Fibroblast of peridontal ligament (primary cell): ENCODE measurements around the gene PRR18.

Experiments used
- DNase-seq: peaks from one replicate; pipeline ENCODE4 v3.0.0-alpha.2; 2010; ENCODE audit errors: extremely low read depth

PRR18 gene

DNA sequence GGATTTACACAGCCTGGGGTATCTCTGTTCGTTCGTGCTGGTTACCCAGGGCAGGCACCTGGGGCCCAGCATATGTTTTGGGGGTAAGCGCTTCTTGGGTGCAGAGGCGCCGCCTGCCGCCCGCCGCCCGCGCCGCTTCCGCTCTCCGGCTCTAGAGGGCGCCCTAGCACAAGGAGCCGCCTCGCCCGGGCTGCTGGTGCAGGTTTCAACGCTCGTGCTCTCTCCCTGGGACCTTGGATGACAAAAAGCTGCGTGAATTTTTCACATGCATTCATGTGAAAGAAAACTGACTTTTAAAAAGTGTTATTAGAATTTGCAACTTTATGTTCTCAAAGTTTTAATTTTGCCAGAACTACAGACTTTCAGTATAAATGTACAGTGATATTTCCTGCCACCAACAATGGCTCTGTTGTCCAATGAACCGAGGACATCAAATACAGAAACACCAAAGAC is 32.5 kb downstream of the PRR18 start:
- DNase-seq = peak; percentile 45

DNA sequence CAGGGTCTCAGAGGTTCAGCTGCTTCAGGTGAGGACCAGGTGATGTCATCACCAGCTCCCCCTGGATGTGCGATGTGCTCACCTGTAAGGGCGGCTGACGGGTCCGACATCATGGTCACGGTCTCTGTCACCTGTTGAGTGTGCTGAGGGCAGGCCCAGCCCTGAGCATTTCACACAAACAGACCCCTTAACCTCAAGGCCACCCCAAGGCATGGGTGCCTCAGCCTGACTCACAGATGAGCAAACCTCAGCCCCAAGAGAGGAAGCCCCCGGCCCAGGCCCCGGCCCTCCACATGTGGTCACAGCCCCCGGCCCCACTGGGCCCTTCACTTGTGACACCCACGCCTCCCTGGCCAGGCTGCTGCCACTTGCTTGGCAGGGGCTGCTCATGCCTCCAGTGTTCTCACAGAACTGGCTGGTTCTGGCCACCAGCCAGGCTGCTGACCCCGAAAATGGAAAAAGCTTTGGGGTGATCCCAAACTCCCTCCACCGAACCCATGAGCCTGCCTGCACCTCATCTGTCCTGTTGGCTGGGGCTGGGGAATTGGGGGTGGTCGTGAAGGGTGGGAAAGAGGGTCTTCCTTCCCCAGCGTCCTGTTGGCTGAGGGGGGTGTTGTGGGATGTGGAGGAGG is 33.3 kb downstream of the PRR18 start:
- no peak for DNase-seq

DNA sequence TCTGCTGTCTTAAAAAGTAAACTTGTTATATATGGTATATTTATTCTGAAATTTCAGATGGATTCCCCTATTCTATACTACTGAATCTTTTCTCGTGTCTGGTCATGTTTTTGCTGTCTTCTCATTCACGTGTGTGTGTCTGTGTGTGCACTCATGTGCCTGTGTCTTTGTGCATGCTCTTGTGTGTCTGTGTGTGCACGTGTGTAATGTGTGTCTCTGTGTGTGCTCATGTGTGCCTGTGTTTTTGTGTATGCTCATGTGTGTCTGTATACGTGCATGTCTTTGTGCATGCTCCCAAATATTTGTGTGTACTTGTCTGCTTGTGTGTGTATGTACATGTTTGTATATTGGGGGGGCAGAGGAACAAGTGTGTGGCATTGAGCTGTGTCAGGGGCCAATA is 34.0 kb downstream of the PRR18 start:
- no peak for DNase-seq

DNA sequence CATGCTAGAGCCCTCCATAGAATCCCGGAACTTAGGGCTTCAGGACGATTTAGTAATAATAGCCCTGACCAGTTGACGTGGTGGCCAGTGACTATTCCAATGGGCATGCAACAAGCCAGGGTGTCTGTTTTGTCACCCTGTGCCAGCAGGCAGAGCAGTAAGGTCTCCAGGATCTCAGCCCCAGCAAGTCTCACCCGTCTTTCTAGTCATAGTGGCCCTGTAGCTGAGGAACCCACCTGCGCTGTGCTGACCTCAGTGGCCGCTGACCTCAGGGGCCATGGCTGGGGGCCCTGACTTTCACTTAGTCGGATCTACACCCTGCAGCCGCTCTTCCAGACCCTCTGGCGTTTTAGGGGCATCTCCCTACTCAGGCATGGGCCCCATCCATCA is 36.8 kb downstream of the PRR18 start:
- no peak for DNase-seq

DNA sequence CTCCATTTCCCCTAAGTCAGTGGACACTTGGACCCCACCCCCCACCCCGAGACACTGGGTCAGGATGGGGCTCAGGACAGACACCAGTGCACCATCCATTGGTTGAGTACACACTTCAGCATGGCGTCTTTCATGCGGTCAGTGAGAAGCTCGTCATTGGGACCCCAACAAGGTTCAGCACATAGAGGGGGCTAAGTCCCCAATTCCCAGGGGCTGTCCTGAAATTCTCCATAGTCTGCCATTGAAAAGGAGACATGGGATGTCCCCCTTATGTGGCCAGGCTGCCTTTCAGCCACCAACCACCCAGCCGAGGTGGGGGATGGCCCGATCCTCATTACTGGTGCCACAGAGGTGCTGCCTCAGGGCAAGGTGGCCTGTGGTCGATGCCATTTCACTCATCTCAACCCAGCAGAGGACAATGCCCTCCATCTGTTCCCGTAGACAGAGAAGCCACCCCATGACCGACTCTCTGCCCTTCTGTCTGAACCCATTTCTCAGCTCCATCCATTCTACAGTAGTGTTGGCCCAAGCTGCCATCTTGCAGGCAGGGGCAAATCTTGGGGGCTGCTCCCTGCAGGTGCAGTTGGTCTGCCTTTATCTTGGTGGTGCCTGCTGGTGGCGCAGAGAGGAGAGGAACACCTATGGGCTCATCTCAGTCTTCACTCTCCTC is 37.4 kb downstream of the PRR18 start:
- DNase-seq = no peak

DNA sequence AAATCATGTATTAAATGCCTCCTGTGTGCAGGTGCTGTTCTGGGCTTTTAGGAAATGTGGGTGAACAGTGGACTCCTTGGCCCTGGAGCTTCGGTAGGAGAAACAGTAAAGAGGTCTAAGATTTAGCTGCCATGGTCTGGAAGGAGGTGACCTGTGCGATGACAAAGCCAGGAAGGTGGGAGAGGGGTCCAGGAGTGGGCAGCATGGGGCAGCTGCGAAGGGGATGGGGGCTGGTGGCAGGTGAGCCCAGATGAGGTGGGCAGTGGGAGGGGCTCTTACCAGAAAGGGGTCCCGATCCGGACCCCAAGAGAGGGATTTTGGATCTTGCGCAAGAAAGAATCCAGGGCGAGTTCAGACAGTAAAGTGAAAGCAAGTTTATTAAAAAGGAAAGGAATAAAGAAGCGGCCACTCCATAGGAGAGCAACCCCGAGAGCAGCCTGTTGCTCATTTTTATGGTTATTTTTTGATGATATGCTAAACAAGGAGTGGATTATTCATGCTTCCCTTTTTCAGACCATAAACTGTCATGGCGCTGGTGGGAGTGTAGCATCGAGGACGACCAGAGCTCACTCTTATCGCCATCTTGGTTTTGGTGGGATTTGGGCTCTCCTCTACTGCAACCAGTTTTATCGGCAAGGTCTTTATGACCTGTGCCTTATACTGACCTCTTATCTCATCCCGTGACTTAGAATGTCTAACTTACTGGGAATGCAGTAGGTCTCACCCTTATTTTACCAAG is 38.7 kb downstream of the PRR18 start:
- DNase-seq = no peak

DNA sequence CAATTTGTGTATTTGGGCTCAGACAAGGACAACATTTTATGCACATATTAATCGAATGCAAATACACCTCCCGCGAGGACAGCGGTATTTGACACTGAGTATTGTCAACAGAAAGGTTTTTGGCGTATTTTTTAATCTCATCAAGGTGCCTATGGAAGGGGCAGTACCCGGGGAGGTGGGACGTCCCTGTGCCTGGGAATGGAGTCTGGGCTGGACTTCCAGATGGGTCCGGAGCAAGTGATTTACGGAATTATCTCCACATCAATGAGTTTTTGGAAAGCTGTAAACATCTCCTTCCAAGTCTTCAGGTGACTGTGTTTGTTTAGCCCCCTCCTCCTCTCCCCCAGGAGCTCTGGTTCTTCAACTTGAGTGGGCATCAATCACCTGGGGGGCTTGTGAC is 39.8 kb downstream of the PRR18 start:
- no peak for DNase-seq

DNA sequence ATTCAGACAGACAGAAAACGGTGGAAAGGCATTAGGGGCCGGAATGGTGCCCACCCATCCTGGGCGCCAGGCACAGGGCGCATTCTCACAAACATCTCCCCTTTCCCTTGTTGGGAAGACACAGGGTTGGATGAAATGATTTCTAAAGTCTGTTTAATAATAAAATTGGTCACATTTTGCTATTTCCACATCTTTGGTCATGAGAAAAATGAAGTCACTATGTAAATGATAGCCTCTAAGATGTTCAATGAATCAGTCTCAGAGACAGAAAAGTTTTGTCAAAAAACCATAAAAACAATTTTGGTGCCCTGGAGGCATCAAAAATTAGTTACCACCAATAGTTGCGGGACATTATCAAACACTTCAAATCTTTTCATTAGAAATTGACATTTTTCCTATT is 40.7 kb downstream of the PRR18 start:
- no peak for DNase-seq

DNA sequence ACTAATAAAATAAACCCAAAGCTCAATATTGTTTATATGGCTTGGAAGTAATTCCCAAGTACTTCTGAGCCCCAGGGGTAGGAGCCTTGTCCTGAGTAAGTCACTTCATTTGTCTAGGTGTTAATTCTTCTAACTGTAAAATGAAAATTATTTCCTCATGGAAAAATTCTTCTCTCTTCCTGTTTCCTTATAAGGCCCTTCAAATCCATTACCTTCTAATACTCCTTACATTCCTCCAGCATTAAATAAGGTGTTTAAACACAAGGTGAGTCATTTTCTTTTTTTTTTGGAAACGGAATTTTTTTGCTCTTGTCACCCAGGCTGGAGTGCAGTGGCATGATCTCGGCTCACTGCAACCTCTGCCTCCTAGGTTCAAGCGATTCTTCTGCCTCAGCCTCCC is 41.9 kb downstream of the PRR18 start:
- DNase-seq = no peak

DNA sequence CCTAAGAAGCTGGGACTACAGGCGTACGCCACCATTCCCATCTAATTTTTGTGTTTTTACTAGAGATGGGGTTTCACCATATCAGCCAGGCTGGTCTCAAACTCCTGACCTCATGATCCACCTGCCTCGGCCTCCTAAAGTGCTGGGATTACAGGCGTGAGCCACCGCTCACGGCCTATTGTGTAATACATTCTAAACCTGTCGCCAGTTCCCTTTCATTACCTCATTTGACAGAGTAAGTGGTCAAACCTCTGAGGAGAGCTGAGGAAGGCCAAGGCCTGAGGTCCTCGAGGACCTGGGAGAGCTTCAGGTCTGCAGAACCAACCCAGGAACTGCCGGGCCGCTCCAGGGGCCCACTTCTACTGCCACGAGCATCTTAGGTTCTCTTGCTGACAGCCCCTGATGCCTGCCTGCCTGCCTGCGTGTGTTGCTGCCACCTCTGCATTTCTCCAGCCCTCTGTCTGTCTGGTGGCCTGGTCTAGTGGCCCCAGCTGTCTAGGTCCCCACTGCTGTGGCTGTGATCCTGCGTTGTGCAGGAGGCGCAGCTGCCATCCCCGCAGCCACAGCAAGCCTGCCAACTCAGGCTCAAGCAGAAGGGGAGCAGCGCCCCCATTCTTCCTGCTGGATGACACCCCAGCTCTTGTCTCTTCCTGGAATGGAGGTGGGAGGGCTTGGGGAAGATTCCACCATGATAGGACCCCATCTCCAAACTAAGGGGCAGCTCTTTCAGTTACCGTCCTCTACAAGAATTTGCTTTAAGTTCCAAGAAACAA is 45.3 kb downstream of the PRR18 start:
- no peak for DNase-seq

DNA sequence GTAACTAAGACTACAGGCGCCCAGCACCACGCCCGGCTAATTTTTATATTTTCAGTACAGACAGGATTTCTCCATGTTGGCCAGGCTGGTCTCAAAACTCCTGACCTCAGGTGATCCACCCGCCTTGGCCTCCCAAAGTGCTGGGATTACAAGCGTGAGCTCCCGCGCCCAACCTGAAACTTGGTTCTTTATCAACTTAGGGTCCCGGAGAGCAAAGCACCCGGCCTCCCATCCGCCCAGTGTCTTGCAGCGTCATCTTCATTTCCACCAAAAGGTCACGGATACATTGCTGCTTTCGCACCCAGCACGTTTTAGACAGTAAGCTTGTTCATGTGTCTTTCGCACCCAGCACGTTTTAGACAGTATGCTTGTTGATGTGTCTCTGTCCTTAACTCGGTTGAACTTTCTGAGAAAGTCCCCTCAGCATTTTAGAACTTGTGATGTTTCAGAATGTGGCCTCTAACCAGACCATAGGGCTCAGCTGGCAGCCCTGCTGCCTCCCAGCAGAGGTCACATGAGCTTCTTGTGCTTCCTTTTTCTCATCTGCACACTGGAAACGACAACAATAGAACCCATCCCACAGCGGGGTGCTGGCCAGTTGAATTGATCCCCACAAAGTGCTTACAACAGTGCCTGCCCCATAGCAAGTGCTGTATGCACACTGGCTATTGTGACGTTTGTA is 48.8 kb downstream of the PRR18 start:
- DNase-seq = no peak

DNA sequence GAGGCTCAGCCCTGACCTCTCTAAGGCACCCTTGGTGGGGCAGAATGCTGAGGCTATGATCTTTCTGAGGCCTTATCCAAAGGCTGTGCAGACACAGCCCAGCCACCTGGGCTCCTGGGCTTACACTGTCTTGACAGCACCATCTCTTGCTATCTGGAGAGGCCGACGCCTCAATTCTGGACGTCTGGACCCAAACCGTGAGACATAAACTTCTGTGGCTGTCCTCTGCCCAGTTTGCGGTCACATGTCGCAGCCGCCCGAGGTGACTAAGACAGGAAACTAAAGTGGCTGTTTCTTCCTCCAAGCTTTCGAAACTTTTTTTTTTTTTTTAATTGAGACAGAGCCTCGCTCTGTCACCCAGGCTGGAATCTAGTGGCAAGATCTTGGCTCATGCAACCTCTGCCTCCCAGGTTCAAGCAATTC is 49.3 kb downstream of the PRR18 start:
- DNase-seq = no peak

DNA sequence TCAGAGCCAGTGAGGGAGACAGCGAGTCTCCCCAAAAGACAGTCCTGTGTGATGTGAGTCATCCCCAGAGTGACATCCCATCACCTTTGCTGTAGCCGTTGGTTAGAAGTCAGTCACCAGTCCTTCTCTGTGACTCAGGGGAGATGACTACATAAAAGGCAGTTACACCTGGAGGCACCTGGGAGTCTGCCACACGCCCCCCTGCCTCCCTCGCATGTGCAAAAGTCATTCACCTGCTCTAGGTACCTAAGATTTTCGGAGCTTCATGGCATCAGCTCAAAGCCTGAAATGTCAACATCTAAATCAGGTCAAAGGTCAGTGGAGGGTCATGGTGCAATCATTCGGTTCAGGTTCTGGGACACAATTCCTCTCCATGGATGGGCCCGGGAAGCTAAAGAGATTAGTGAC is 50.3 kb downstream of the PRR18 start:
- DNase-seq = no peak
